Dermis microvascular lymphatic vessel endothelial cell (primary cell): Measurements from ENCODE around the gene CMTR1. TPM values are rescaled to one million over a fixed set of nuclear protein-coding genes. Genes with fewer than 3 reads are reported as not detected.

Source experiments
- DNase-seq, 2 donors: peaks; one replicate each; pipeline versions ENCODE4 v3.0.0 to v3.0.0-alpha.2; 2010; ENCODE audit warnings: low read depth in 2 of 2
- total RNA-seq: library from RNA; depleted of rRNA; stranded (reverse); fragments of >200 nt; gene quantifications from 2 replicates; pipeline ENCODE4 v1.2.1, GENCODE V29; 2014

The CMTR1 gene
- total RNA-seq, 1 donor from 2014 or later: 27.5 TPM

GRCh38 chr6:37511201-37511600 lies 78.2 kb downstream of the CMTR1 start:
- DNase-seq: no peak

DNA sequence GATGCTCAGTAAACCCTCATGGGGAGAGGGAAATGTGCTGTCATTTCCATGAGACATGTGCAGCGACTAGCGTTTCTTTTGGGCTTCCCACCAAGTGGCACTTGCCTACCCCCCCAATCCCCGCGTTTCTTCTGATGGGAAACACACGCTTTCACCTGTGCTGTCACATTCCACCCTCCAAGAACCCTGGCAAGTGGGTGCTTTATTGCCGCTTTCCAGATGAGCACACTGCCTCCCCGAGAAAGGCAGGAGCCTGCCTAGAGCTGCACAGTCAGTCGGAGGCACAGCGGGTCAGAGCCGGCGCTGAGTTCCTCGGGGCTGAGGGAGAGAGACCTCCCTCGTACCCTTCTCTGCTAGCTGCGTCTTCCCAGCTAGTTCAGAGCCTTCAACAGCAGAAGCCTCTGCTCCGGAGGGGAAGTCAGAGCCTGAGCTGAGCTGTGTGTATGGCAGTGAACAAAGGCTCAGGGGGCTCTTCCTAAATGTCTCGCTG lies 78.9 kb downstream of the CMTR1 start:
- DNase-seq: no peak

DNA sequence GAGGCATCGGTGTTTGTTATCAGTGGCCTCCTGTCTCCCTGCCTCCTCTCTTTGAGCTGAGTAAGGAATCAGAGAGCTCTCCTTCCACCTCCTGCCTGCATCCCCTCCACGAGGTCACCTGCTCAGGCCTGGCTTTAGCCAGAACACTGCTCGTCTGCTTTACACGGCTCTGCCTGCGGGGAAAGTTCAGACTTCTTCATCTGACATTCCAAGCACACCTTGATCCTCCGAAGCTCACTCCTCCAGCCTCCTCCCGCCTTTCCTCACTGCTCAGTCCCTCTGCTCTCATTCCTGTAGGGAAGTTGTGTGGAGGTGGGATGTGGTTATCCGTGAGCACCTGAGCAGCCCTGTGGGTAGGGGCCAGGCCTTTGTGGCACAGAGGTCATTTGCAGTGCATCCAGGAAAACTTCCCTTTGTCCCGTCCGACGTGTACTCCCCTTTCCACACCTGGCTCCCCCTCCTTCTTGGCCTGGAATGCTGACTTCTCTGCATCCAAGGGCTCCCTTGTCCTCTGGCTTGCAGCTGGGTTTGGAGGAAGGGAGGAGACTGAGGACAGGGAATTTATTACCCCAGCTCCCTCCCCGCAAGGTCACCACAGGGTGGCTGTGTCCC lies 79.5 kb downstream of the CMTR1 start:
- no peak for DNase-seq

DNA sequence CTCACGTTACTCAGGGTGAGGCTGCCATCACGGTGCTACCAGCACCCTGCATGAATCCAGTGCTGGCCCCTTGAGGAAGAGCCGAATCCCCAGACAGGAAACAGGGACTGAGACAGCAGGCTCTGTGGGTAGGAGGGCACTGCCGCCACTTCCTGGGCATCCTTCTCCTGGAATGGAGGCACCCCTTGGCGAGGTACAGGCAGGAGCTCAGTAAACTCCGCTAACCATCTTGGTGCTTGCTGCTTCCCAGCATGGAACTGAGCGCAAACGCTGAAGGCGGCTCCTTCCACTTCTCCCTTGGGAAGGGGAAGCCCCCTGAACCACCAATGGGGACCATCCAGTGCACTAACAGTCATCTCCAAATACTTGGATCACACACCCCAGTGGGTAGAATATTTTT lies 80.1 kb downstream of the CMTR1 start:
- no peak for DNase-seq

DNA sequence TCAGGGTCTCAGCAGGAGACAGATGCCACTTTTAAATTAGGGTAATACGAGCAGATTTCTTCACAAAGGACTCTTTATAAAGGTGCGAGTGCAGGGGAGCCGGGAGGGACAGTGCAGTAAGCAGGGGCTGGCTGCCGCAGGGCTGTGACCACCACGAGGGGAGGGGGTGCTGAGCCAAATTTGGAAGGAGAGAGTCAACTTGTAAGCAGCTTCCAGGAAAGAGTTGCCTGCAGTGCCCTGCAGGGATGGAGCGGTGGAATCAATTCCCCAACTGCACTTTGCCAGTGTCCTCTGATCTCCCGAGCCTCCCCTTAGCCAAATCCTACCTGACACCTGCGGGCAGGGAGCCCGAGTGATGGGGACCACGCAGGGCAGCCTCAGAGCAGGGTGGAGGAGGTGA lies 80.6 kb downstream of the CMTR1 start:
- DNase-seq: no peak

DNA sequence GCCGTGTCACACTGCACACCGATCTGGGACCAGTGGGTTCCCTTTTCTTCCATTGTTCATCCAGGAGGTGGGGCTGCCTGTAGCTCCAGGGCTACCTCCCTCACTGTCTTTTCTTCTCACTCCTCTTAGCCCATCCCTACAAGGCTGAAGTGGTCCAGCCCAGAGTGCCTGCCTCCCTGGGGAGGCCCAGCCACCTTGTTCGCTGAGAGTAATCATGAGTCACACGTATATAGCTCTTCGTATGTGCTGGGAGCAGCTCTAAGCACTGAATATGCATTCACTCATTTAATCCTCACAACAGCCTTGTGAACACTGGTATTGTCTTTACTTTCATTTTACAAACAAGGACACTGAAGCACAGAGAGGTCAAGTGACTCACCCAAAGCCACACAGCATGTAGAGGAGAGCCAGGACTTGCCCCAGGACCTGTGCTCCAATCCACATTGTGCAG lies 81.3 kb downstream of the CMTR1 start:
- no peak for DNase-seq

DNA sequence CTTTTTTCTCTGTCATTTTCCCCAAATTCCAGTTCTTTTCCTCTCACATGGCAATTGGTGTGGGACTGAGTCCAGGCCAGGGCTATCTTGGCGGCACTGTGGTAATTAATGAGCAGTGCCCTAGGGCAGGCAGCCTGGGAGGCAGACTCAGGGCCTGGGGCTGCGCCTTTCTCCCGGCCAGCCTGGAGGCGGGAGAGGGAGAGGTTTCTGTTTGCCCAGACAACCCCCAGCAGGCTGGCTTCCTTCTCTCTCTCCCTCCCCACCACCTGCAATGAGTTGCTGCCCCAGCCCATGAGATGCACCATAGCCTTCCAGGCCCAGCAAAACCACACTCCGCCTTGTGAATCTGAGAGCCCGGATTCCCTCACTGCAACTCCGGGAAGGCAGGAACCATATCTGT lies 81.8 kb downstream of the CMTR1 start:
- DNase-seq: no peak

DNA sequence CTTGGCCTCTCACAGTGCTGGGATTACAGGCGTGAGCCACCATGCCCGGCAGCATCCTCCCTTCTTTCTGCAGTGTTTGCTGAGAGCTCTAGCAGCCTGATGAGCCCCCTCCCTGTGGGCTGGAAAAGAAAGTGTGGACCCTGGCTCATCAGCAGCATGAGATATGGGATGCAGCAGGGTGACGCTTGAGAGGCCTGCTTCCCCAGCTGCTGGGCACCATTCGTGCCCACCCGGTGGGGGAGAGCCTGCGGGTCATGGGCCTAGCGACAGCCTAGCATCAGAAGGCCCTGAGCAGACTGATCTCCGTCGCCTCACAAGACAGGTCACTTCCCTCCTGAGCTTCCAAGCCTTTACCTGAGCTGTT lies 82.7 kb downstream of the CMTR1 start:
- DNase-seq: no peak

GRCh38 chr6:37516076-37516919 lies 83.3 kb downstream of the CMTR1 start:
- DNase-seq: peak in 1 of 2 donors; percentile 19

DNA sequence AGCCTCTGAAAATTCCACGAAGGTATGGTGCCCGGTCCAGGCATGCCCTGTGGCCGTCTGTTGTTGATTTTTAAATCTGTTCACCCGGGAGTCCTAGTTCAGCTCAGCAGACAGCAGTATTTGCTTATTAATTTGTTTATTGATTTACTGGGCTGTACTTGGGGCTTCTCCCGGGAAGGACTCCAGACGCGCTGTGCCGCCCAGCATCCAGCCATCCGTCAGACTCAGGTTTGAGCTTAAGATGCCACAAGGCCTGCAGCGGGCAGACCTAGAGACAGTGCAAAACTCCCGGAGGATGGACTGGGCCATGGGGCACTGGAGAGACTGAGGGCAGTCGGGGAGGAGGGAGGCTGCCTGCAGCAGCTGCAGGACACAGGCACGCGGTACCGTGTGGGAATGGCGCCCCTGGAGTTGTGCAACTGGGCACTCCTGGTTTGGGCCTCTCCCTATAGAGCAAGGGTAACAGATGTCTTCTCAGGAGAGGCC lies 83.9 kb downstream of the CMTR1 start:
- DNase-seq: no peak

DNA sequence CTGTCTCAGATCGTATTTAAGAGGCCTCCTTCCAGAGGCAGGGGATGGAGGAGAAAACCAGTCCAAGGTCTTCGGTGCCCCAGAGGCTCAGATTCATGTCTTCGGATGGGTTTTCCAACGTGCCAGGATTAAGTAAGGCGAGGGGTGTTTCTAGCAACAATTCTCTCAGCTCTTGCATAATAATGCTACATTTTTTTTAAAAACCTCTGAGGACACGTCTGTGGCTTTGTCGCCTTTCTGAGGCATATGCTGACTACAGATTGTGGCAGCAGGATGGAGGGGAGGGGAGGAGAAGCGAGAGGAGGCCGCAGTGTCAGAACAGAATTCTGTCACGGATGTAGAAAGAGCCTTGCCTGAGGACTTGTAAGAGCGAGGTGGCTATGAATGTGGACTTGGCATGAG lies 84.4 kb downstream of the CMTR1 start:
- DNase-seq: no peak

- DNase-seq: no peak
Observed at GRCh38 chr6:37518116-37518515, 85.1 kb downstream of the CMTR1 start.

DNA sequence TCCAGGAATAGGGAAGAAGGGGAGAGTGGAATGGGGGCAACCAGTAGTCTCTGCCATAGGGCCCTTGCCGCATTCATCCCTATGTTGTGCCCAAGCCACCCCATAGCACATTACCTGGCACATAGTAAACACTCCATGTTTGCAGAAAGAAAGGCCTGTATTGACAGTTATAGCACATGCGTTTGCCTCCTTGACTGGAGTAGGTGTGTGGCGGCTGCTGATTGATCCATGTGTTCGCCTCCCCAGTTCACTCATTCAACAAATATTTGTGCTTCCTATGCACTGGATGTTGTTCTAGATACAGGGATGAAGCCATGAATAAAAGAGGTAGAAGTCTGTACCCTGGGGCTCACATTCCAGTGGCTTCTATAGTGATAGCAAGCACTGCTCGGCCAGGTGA lies 86.4 kb downstream of the CMTR1 start:
- no peak for DNase-seq

- DNase-seq: no peak
Observed at GRCh38 chr6:37520926-37521325, 87.9 kb downstream of the CMTR1 start.

- no peak for DNase-seq
Observed at GRCh38 chr6:37521674-37522073, 88.7 kb downstream of the CMTR1 start.

DNA sequence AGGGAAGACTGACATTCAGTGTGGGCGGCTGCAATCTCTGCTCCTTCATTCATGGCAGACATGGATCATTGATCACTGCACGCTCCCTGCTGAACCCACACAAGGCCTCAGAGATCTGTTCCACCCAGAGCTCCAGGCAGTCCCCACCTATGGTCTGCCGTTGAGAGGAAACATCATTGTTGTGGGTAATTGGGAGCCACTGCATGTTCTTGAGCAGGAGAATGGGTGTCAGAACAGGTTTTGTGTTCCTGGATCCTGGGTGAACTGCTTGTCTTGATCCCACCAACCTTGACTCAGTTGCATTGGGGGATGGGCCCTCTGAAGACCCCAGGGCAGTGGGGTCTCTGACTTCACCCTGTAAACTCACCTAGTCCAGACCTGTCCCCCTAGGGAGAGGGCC lies 89.8 kb downstream of the CMTR1 start:
- DNase-seq: no peak

DNA sequence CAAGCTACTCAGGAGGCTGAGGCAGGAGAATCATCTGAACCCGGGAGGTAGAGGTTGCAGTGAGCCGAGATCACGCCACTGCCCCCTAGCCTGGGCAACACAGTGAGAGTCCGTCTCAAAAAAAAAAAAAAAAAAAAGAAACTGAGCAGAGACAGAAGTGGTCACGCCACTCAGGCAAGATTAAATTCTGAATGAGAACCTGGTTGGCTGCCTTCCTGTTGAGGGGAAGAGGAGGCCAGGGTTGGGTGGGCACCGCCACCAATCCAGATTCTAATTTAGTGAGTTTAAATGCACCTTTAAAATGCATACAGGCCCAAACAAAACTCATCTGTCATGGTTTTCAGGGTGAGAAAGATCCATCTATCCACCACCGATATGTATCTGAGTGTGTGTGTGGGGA lies 90.4 kb downstream of the CMTR1 start:
- no peak for DNase-seq

DNA sequence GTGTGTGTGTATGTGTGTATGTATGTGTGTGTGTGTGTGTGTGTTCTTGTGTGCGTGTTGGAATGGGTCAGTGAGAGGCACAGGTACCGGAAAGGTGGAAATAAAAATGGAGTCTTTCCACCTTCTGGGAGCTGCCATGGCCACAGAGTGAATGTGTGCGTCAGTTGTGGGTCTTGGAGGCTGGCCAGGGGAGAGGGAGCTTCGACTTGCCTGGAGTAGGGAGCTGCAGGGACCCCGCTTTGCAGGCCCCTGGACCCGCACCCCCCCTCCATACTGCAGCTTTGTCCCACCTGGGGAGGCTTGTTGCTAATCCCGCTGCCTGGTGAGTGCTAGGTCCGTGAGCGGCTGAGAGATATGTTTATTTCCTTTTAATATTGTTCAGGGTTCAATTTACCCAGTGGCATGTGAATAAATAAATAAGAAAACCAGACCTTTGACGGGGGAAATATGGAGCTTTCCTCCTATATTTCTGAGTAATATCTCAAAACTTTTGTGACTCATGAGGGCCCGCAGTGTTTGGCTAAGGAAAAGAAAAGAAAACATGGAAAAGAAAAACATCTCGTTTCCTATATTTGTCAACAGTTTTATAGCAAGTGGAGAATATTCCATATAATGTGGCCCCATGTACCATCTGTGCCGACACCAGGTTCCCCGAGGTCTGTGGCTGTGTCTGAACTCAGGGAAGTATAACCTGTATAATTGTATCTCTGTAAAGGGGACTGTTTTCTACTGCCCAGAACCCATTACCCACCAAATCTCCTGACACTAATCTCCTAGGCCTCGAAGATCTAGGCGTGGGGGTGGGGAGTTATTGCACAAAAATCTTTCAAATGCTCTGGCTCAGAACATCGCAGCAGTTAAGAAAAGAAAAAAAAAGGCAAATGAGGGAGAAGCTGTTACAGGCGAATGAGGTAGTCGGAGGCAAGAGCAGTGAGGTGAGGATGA lies 91.3 kb downstream of the CMTR1 start:
- peak in 1 of 2 donors; percentile 76 for DNase-seq

DNA sequence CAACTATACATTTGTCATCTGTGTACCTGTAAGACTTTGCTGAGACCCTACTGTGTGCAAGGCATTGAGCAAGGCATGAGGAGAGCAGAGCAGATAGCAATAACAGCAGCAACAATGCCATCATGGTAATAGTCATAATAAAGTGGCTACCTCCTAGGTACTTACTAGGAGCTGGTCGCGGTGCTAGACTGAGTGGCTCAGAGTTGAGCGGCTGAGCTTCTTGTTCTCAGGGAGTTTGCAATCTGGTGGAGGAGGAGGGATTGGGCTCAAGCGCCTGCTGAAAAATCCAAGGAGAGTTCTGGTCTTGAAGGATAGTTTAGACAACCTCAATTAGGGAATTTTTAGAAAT lies 91.9 kb downstream of the CMTR1 start:
- no peak for DNase-seq

DNA sequence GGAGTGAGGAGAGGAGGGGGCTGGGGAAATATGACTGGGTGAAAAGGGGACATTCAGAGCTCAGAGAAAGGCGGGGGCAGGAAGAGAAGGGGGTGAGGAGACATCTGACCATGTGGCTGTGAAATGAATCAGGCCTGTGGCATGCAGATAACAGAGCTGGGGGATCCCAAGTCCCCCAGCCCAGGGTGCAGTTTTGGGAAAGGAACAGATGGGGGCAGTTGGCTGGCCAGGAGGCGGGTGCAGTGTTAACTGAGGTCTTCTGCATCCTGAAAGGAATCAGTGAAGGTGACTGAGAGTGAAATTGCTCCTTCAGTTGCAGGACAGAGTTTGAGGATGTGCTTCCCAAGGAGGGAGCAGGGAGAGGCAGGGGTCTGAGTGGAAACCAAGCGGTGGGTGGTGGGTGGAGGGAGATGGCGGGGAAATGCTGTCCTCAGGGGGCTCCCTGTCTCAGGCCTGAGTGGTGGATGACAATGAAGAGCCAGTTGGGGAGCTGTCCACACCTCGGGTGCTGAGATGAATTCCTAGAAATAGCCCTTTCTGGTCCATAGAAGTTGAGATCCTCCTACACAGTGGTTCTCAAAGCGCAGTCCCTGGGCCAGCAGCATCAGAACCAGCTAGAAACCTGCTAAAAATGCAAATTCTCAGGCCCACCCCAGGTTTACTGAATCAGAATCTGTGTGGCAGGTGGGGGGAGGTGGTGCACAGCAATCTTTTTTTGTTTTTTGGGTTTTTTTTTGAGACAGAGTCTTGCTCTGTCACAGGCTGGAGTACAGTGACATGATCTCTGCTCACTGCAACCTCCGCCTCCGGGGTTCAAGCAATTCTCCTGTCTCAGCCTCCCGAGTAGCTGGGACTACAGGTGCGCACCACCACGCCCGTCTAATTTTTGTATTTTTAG lies 92.7 kb downstream of the CMTR1 start:
- DNase-seq: peak in 1 of 2 donors; percentile 43

GRCh38 chr6:37528541-37528940 lies 95.5 kb downstream of the CMTR1 start:
- no peak for DNase-seq
